ENCODE results near the gene OPCML. TPM values are rescaled to one million over a fixed set of nuclear protein-coding genes. Genes with fewer than 3 reads are reported as not detected.

OPCML gene
- total and polyA plus RNA-seq, 2 experiments from 2014 or later = 0.21 to 0.51 TPM

GRCh38 chr11:133019545-133020371 lies 512.5 kb downstream of the OPCML start:
- Histone ChIP-seq H3K9me3 (ENCODE audit: low read depth) (no peaks in the 10 kb centered on the region), H3K27ac (no peak overlapping the region), H3K4me1 (ENCODE audit: low read depth) (peaks cover 10% of the 10 kb centered on the region), H3K27me3 (no peaks in the 10 kb centered on the region), H3K36me3 (no peaks in the 10 kb centered on the region), H3K4me3 (no peak overlapping the region)
- DNase-seq (ENCODE audit: low read depth in 1 of 2, low spot score in 1 of 2) = no peak
- TF ChIP-seq CTCF (IDR thresholded peaks at IDR 0.05; ENCODE audit: low read depth, low read length) = no peak

DNA sequence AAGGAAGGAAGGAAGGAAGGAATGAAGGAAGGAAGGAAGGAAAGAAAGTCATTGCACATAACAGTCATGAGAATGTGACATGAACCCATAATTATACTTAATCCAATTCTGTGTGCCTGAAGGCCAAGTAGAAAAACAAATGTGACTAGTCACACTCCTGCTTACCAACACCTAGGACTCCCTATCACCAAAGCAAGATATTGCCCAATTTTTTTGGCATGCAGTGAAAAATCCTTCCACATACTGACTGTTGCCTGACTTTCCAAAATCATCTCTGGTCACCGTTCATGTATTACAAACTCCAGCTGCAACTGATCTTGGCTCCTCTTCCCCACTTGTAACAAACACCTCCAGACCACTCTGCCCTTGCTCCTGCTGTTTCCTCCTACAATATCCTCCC lies 516.8 kb downstream of the OPCML start:
- no peak overlapping the region for H3K4me3 ChIP-seq
- no peak overlapping the region for H3K27ac ChIP-seq
- no peaks in the 10 kb centered on the region for H3K36me3 ChIP-seq
- H3K9me3 ChIP-seq (ENCODE audit: low read depth) = no peaks in the 10 kb centered on the region
- no peak for TF ChIP-seq CTCF (IDR thresholded peaks at IDR 0.05; ENCODE audit: low read depth, low read length)
- DNase-seq (ENCODE audit: low read depth in 1 of 2, low spot score in 1 of 2) = no peak
- H3K27me3 ChIP-seq = no peaks in the 10 kb centered on the region
- H3K4me1 ChIP-seq (ENCODE audit: low read depth) = peaks cover 3% of the 10 kb centered on the region

GRCh38 chr11:133014337-133014736 lies 518.0 kb downstream of the OPCML start:
- no peak for DNase-seq (ENCODE audit: low read depth in 1 of 2, low spot score in 1 of 2)
- no peak overlapping the region for H3K27ac ChIP-seq
- no peaks in the 10 kb centered on the region for H3K36me3 ChIP-seq
- H3K4me1 ChIP-seq (ENCODE audit: low read depth) = peaks cover 3% of the 10 kb centered on the region
- H3K27me3 ChIP-seq = no peaks in the 10 kb centered on the region
- H3K4me3 ChIP-seq = no peak overlapping the region
- no peaks in the 10 kb centered on the region for H3K9me3 ChIP-seq (ENCODE audit: low read depth)
- TF ChIP-seq CTCF (IDR thresholded peaks at IDR 0.05; ENCODE audit: low read depth, low read length) = no peak

DNA sequence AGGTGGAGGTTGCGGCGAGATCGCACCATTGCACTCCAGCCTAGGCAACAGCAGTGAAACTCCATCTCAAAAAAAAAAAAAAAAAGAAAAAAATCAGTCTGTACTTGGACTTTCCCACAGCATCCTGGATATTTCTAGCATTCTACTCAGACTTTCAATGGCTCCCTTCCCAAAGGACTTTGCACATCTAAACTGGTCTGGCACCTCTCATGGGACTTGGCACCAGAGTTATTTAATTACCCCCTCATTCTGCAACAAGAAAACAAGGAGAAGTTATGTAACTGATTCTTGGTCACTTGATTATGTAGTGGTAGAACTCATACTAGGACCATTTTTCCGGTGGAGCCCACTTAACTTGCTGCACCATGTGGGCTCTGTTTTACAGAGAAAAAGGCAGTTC lies 519.5 kb downstream of the OPCML start:
- H3K27me3 ChIP-seq = no peaks in the 10 kb centered on the region
- no peaks in the 10 kb centered on the region for H3K36me3 ChIP-seq
- TF ChIP-seq CTCF (IDR thresholded peaks at IDR 0.05; ENCODE audit: low read depth, low read length) = no peak
- no peak overlapping the region for H3K4me3 ChIP-seq
- peaks cover 5% of the 10 kb centered on the region for H3K4me1 ChIP-seq (ENCODE audit: low read depth)
- H3K27ac ChIP-seq = no peak overlapping the region
- DNase-seq (ENCODE audit: low read depth in 1 of 2, low spot score in 1 of 2) = no peak
- no peaks in the 10 kb centered on the region for H3K9me3 ChIP-seq (ENCODE audit: low read depth)

- no peak overlapping the region for H3K4me3 ChIP-seq
- H3K9me3 ChIP-seq (ENCODE audit: low read depth) = no peaks in the 10 kb centered on the region
- H3K27ac ChIP-seq = no peak overlapping the region
- H3K36me3 ChIP-seq = no peaks in the 10 kb centered on the region
- H3K27me3 ChIP-seq = no peaks in the 10 kb centered on the region
- DNase-seq (ENCODE audit: low read depth in 1 of 2, low spot score in 1 of 2) = no peak
- TF ChIP-seq CTCF (IDR thresholded peaks at IDR 0.05; ENCODE audit: low read depth, low read length) = no peak
- peaks cover 17% of the 10 kb centered on the region for H3K4me1 ChIP-seq (ENCODE audit: low read depth)
Observed at GRCh38 chr11:133011604-133012003, 520.7 kb downstream of the OPCML start.

Data from cardiac muscle cell (in vitro differentiated cells and primary cell).